CD14-positive monocyte (primary cell): ENCODE results near the gene RNF175. TPM values are rescaled to one million over a fixed set of nuclear protein-coding genes. Genes with fewer than 3 reads are reported as not detected.

ENCODE experiments used
- DNase-seq, 3 donors: peaks; one replicate each; pipeline ENCODE4 v3.0.0-alpha.2; 2011 to 2022
- H2AFZ ChIP-seq: 2 replicates; pipeline ENCODE4 v1.6.0; 2012; ENCODE audit warnings: mild to moderate bottlenecking, low read depth, low read length, inconsistent platforms; ENCODE audit not compliant: insufficient read depth, poor library complexity, severe bottlenecking
- H3K27ac ChIP-seq, 2 donors: 1 replicate in 1 of 2; 2 replicates in 1 of 2; pipeline ENCODE4 v1.5.1; 2012 to 2013; ENCODE audit warnings: low read length in 2 of 2, control low read depth in 1 of 2, inconsistent platforms in 1 of 2, low read depth in 1 of 2, mild to moderate bottlenecking in 1 of 2
- H3K27me3 ChIP-seq, 2 donors: one replicate each; pipeline versions ENCODE4 v1.6.0 to v1.6.1; 2011 to 2013; ENCODE audit warnings: low read length in 2 of 2; ENCODE audit not compliant: control insufficient read depth in 2 of 2, insufficient read depth in 2 of 2
- H3K36me3 ChIP-seq, 2 donors: replicated peaks in 1 of 2; 1 replicate in 1 of 2; 2 replicates in 1 of 2; pipeline versions ENCODE4 v1.5.1 to v1.6.1; 2012 to 2013; ENCODE audit warnings: low read length in 2 of 2, control low read depth in 1 of 2, inconsistent platforms in 1 of 2, mild to moderate bottlenecking in 1 of 2; ENCODE audit not compliant: insufficient read depth in 2 of 2, control insufficient read depth in 1 of 2
- H3K4me1 ChIP-seq, 2 donors: 1 replicate in 1 of 2; 2 replicates in 1 of 2; pipeline versions ENCODE4 v1.5.1 to v1.6.1; 2012 to 2013; ENCODE audit warnings: low read length in 2 of 2, control low read depth in 1 of 2, inconsistent platforms in 1 of 2, mild to moderate bottlenecking in 1 of 2, moderate library complexity in 1 of 2; ENCODE audit not compliant: insufficient read depth in 2 of 2, control insufficient read depth in 1 of 2
- H3K4me2 ChIP-seq: replicated peaks from 2 replicates; pipeline ENCODE3; 2012; ENCODE audit warnings: low read length, moderate library complexity, mild to moderate bottlenecking; ENCODE audit not compliant: poor library complexity, severe bottlenecking; ENCODE audit errors: extremely low read depth
- H3K4me3 ChIP-seq, 3 experiments: fragments of 200-600 bp in 1 of 3; sonication (generic) in 1 of 3; replicated peaks in 1 of 3; 1 replicate in 2 of 3; 2 replicates in 1 of 3; pipeline ENCODE4 v1.5.1; 2011 to 2013; ENCODE audit warnings: low read length in 3 of 3, mild to moderate bottlenecking in 3 of 3, control low read depth in 2 of 3, low read depth in 2 of 3, inconsistent platforms in 1 of 3, moderate library complexity in 1 of 3
- H3K79me2 ChIP-seq: 2 replicates; pipeline ENCODE4 v1.6.0; 2012; ENCODE audit warnings: mild to moderate bottlenecking, control low read depth, inconsistent platforms, low read length, moderate library complexity; ENCODE audit not compliant: insufficient read depth
- H3K9ac ChIP-seq: 2 replicates; pipeline ENCODE4 v1.6.0; 2017; ENCODE audit warnings: low read length, mild to moderate bottlenecking; ENCODE audit not compliant: insufficient read depth, poor library complexity, severe bottlenecking
- H3K9me3 ChIP-seq, 2 donors: replicated peaks in 1 of 2; 1 replicate in 1 of 2; 2 replicates in 1 of 2; pipeline versions ENCODE4 v1.5.1 to v1.6.1; 2012 to 2013; ENCODE audit warnings: low read length in 2 of 2, control low read depth in 1 of 2; ENCODE audit not compliant: control insufficient read depth in 1 of 2, insufficient read depth in 1 of 2
- H4K20me1 ChIP-seq: 2 replicates; pipeline ENCODE4 v1.6.0; 2012; ENCODE audit warnings: mild to moderate bottlenecking, low read length, control low read depth, moderate library complexity; ENCODE audit not compliant: insufficient read depth
- H3K27ac Mint-ChIP-seq, 7 donors: one replicate each; pipeline ENCODE4 v1.8.0; 2020; ENCODE audit warnings: mild to moderate bottlenecking in 7 of 7, mixed read lengths in 7 of 7, moderate library complexity in 6 of 7, inconsistent platforms in 2 of 7
- H3K27me3 Mint-ChIP-seq, 3 donors: one replicate each; pipeline ENCODE4 v1.8.0; 2021 to 2022; ENCODE audit warnings: low read depth in 3 of 3, mild to moderate bottlenecking in 3 of 3, mixed read lengths in 3 of 3, moderate library complexity in 3 of 3, inconsistent platforms in 1 of 3
- H3K36me3 Mint-ChIP-seq, 2 donors: one replicate each; pipeline ENCODE4 v1.8.0; 2020; ENCODE audit warnings: mixed read lengths in 2 of 2, inconsistent platforms in 1 of 2, mild to moderate bottlenecking in 1 of 2
- H3K4me1 Mint-ChIP-seq: one replicate; pipeline ENCODE4 v1.8.0; 2020; ENCODE audit warnings: mild to moderate bottlenecking, mixed read lengths
- H3K4me3 Mint-ChIP-seq, 2 donors: one replicate each; pipeline ENCODE4 v1.8.0; 2020; ENCODE audit warnings: mild to moderate bottlenecking in 2 of 2, mixed read lengths in 2 of 2, moderate library complexity in 1 of 2
- H3K9me3 Mint-ChIP-seq, 7 donors: one replicate each; pipeline ENCODE4 v1.8.0; 2020 to 2022; ENCODE audit warnings: mixed read lengths in 7 of 7, mild to moderate bottlenecking in 6 of 7, moderate library complexity in 6 of 7, inconsistent platforms in 2 of 7
- CTCF ChIP-seq: fragments of 200-600 bp; IDR thresholded peaks from one replicate; pipeline ENCODE4 v1.8.0; 2022; ENCODE audit warnings: antibody characterized with exemption, mild to moderate bottlenecking
- WGBS: methylation state at CpG from one replicate; pipeline ENCODE4 v1.1.5; 2013; ENCODE audit warnings: missing lambda C conversion rate; ENCODE audit not compliant: insufficient coverage; 5-methylcytosine and 5-hydroxymethylcytosine counted together
- intact Hi-C, 2 donors: fragments of 100-400 bp; cut with micrococcal nuclease; formaldehyde crosslinking; loops; one replicate each; pipeline versions ENCODE4 v1.15.0 to v1.15.1; 2023
- polyA plus RNA-seq, 3 donors: library from polyadenylated mRNA; depleted of rRNA in 1 of 3; unstranded in 2 of 3; stranded (reverse) in 1 of 3; fragments of 300-500 nt in 2 of 3; fragments of >200 nt in 1 of 3; fragmentation: Illumina TruSeq in 2 of 3; gene quantifications; 1 replicate in 2 of 3; 2 replicates in 1 of 3; pipeline ENCODE4 v1.2.3, GENCODE V29; 2012 to 2021

The RNF175 gene
- polyA plus RNA-seq, 3 donors = 0.36 to 0.91 (median 0.55) TPM

DNA sequence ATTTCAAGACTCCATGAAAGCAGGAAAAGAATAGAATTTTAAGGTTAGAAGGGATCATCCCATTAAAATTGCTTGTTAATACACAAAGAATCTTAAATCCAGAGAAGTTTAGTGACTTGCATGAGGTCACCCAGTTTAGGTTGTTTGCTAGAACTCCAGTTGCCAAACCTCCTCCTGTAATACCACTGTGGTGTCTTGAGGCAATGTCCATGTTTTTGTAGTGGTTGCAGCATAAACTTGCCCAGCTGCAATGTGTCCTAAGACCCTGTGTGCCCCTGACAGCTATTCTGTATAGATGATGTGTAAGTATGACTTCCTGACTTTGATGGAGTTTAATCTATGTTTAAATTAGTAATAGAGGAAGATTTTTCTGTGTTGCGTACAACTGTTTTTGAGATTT lies 22.8 kb upstream of the RNF175 start:
- Histone ChIP-seq H3K9ac (no peak overlapping the region), H3K4me1 (no peaks in the 10 kb centered on the region), H4K20me1 (no peaks in the 10 kb centered on the region), H3K27ac (no peak overlapping the region), H3K9me3 (peaks cover 0 to 6% of the 10 kb centered on the region in 2 donors), H2AFZ (no peak overlapping the region), H3K36me3 (no peaks in the 10 kb centered on the region), H3K79me2 (no peaks in the 10 kb centered on the region), H3K4me3 (no peak overlapping the region), H3K27me3 (peaks cover 57 to 70% of the 10 kb centered on the region in 2 donors), H3K4me2 (no peak overlapping the region)
- Mint-ChIP-seq H3K4me1 (peaks cover 9% of the 10 kb centered on the region), H3K27me3 (peaks cover 51 to 66% (median 64%) of the 10 kb centered on the region in 3 donors), H3K4me3 (no peak overlapping the region), H3K36me3 (no peaks in the 10 kb centered on the region), H3K9me3 (peaks cover 2 to 10% (median 3%) of the 10 kb centered on the region in 7 donors), H3K27ac (no peak overlapping the region)
- no peak for TF ChIP-seq CTCF
- intact Hi-C loops = no loop called here
- DNase-seq = no peak
- 100% methylated on average over 1 of the region's 1 CpG for WGBS

- no peak overlapping the region for H3K4me3 Mint-ChIP-seq
- H3K27me3 Mint-ChIP-seq = peaks cover 44 to 59% (median 57%) of the 10 kb centered on the region in 3 donors
- H3K4me3 ChIP-seq = no peak overlapping the region
- no peaks in the 10 kb centered on the region for H4K20me1 ChIP-seq
- WGBS = 43% methylated on average over 1 of the region's 6 CpGs
- H3K27ac Mint-ChIP-seq = no peak overlapping the region
- H3K9me3 Mint-ChIP-seq = peaks cover 1 to 10% (median 3%) of the 10 kb centered on the region in 7 donors
- no peak overlapping the region for H3K27ac ChIP-seq
- H2AFZ ChIP-seq = no peak overlapping the region
- no peak overlapping the region for H3K4me2 ChIP-seq
- no peaks in the 10 kb centered on the region for H3K36me3 Mint-ChIP-seq
- intact Hi-C loops = no loop called here
- no peaks in the 10 kb centered on the region for H3K36me3 ChIP-seq
- no peaks in the 10 kb centered on the region for H3K4me1 ChIP-seq
- no peaks in the 10 kb centered on the region for H3K9me3 ChIP-seq
- no peak for DNase-seq
- H3K27me3 ChIP-seq = peaks cover 50 to 63% of the 10 kb centered on the region in 2 donors
- H3K9ac ChIP-seq = no peak overlapping the region
- TF ChIP-seq CTCF = no peak
- H3K79me2 ChIP-seq = no peaks in the 10 kb centered on the region
- peaks cover 9% of the 10 kb centered on the region for H3K4me1 Mint-ChIP-seq
These were observed 22.0 kb upstream of the RNF175 start for GRCh38 chr4:153781717-153782416.
